Measurements from ENCODE around the gene RIMS3. TPM values are rescaled to one million over a fixed set of nuclear protein-coding genes. Genes with fewer than 3 reads are reported as not detected.
A peak's percentile ranks its signal among the peaks of the same experiment; 100 is the strongest.
"Not testable (repeated sequence)": the region's sequence is repeated elsewhere in the genome, so short reads cannot be mapped to it uniquely, and the experiment has no call there.

The RIMS3 gene
- 13.7 and 31.0 TPM in 2 replicates for total RNA-seq
- polyA plus RNA-seq (2012), result 4.4 TPM

DNA sequence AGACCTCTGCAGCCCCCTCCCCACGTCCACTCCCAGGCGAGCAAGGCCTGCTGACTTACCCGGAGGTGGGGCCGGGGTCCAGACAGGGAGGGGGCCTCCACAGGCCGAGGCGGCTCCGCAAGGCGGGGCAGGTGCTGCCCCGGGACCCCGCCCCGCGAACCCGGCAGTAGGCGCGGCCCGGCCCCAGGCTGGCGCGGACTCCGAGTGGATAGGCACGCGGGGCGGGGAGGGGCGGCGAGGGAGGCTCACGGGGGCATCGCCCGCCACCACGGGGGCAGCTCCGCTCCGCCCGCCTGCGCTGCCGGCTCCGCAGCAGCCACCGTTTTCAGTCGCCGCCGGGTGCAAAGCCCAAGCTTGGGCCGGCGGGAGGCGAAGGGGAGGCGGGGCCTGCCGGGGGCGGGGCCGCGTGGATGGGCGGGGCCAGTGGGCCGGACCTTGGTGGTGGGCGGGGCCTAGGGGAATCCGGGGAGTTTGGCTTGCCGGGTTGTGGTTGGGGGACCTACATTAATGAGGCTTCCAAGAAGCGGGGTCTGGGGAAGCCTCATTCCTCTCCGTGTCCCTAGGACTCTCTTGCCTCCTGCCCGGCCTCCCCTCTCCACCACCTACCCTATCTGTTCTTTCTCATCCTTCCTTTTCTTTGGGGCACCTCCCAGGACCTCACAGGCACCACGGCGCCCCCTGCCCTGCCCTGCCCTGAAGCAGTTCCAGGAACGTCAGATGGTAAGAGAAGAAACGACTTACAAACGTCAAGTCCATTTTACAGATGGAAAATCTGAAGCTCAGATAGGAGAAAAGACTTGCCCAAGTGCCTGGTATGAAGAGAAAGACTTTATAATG is at the start of gene RIMS3:
RIMS3 (minus strand) TSS at position 348 of the 837 bp plus-strand sequence. CDS start 23,757 bp downstream, outside the sequence.
- DNase-seq (ENCODE audit: low read depth), result peak; percentile 68

DNA sequence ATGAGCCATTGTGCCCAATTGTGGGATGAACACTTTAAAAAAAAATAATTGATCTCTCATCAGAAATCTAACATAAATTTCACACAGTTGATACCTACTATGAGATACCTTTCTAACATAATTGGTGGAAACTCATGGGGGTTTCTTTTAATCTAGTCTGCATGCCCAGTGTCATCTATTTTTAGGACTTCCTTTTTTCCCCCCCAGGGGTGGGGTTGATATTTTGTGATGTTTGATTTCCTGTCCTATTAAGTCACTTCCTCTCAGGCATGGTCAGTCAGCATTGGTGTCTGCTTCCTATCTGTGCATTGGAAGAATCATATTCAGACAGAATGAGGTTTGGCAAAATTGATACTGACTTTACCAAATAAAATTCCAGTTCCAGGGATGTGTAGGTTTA is 47.5 kb upstream of the RIMS3 start:
- no peak for DNase-seq (ENCODE audit: low read depth)

DNA sequence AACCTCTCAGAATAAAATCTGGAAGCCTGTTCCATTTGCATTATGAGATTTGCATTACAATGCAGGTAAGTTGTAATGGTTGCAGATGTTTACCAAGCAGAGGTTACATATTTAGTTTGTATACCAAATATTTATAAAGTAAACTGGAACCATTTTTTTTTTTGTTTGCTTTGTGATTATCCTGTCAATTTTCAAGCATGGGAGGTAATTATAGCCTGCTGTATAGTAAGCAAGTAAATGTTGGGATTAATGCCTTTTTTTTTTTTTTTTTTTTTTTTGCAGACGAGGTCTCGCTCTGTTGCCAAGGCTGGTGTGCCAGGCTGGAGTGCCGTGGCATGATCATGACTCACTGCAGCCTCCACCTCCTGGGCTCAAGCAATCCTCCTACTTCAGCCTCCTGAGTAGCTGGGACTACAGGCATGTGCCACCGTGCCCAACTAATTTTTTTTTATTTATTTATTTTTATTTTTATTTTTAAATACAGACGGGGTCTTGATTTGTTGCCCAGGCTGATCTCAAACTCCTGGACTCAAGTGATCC is 47.0 kb upstream of the RIMS3 start:
- no peak for DNase-seq (ENCODE audit: low read depth)

DNA sequence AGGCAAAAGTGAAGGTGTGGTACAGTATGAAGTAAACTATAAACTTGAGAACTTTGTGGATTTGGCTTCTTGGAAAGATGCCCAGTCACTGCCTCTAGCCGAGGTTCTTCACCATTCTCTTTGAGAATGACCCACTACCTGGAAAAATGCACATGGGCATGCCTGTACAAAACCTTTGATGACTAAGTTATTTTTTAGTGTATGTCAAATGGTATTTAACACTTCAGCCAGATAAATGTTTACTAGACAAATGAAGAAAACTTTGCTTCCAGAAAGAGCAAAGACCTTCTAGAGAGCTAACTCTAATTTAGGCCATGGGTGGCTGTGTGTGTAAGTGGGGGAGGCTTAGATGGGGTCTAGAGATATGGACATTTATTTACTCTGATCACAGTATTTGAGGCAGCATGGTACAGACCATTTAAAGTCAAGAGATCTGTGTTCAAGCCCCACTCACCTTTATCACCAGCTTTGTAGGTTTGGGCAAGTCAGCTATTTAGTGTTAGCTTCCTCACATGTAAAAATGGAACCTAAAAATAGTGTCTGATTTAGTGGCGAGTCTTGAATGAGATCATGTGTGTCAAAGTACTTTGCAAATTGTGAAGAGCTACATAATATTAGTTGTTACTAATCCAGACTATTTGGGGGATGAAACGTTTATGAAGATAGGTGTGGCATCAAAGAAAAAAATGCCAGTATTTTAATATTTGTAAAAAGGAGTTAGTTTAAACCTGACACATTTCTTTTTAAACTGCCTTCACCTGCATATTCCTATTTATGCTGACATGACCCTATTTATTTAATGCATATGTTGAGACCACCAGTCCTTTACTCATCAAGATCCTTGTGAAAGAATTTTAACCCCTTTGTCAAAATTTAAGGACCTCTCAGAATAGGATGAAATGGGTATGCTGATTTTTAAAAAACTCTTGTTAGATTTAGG is 46.3 kb upstream of the RIMS3 start:
- peak; percentile 47 for DNase-seq (ENCODE audit: low read depth)

DNA sequence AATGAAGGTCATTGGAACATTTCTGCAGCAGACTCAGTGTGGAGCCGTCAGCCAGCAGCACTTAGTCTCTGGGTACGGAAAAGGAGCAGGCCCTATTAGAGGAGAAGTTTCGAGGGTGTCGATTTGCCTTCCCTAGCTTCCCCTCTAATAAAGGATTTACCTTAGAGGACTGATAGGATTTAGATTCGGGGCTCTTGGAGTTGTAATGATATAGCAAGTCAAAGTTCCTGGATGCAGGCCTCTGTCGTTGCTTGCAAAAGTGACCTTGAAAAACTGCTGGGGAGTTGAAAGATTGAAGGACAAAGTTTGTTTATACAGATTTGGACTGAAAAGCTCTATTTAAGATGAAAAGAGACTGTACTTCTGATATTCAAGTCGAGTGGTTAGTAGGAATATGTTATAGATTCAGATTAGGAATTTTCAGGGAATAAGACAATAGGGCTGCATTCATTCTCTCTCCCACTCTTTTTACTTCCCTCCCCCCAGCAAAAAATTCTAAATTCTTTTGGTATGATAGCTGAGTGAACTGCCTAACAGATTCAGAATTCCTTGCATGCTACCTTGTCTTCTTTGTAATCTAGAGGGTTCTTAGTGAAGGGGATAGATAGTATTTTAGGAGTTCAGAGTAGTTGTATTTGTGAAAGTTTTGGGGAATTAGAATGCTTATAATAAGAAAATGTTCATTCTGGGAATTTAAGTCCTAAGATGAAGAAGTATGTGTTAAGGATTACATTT is 45.3 kb upstream of the RIMS3 start:
- peak; percentile 26 for DNase-seq (ENCODE audit: low read depth)

DNA sequence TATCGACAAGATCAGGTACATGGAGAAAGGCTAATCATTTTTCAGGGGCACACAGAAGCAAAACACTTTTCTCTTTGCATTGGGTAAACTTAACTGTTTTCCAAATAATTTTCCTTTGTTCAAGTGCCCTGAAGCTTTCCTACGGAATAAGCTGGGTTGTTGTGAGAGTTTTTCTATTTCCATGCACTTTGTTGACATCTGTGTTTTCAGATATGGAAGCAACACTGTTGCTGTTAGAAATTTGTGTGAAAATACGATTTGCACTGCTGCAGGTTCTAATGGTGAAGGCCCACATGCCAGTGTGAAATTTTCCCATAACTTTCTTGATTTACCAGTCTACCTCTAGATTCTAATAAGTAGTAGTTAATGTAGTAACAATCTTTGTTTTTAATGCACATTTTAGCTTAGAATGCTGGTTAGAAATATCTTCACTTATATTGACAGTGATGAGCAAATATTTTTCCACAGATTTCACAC is 44.4 kb upstream of the RIMS3 start:
- no peak for DNase-seq (ENCODE audit: low read depth)

DNA sequence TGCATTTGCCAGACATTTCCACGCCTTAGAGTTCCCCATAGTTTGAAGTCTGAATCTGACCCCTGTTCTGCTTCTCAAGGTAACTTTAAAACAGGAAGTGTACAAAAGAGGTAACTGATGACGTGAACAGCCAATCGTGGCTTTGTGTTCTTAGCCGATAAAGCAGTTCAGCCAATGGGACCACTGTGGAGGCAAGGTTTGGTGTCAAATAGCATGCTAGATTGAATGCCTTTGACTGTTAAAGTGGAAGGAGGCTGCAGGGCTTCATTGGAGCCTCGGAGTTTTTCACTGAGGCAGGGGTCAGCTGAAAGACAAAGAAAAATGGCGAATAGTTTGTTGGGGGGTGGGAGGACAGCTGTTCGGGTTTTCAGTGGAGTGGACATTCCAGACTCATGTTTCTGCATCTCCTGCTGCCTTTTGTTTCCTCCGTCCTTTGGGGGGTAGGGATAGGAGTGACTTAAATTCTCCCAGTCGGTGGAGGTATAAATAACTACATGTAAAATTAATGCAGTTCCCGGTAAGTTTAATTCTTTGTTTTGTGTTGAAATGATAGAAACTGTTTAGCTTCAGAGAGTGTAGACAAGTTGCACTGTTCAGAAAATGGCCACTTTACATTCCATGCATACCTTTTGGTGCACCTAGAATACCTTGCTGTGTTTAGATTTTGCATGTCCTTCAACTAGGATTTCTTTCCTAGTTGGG is 43.8 kb upstream of the RIMS3 start:
- DNase-seq (ENCODE audit: low read depth), result peak; percentile 97

DNA sequence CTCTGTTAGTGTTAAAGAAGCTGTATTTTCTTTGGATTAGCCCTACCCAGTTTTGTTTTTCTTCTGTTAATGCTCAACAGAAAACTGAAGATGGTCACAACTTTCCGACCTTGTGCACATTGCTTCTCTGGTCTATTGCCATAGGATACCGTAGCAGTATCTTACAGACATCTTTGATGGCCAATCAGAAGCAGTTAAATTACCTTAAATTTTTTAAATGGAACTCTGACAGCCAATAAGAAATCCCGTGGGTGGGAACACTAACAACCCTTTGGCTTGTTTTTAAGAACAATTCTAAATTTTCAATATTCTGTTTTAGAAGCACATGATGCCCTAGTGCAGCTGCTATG is 43.2 kb upstream of the RIMS3 start:
- no peak for DNase-seq (ENCODE audit: low read depth)

DNA sequence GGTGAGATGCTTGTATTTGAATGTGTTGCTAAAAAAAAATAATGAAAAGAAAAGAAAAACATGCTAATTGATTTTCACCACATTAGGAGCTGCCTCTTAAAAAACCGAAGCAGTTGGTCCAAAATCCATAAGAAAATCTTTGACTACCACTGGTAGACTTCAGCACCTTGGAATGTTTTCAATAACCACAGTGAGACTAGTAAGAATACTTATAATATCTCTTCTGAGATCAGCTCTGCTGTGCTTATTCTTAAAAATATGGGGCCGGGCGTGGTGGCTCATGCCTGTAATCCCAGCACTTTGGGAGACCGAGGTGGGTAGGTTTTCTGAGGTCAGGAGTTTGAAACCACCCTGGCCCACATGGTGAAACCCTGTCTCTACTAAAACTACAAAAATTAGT is 41.1 kb upstream of the RIMS3 start:
- DNase-seq (ENCODE audit: low read depth), result no peak

DNA sequence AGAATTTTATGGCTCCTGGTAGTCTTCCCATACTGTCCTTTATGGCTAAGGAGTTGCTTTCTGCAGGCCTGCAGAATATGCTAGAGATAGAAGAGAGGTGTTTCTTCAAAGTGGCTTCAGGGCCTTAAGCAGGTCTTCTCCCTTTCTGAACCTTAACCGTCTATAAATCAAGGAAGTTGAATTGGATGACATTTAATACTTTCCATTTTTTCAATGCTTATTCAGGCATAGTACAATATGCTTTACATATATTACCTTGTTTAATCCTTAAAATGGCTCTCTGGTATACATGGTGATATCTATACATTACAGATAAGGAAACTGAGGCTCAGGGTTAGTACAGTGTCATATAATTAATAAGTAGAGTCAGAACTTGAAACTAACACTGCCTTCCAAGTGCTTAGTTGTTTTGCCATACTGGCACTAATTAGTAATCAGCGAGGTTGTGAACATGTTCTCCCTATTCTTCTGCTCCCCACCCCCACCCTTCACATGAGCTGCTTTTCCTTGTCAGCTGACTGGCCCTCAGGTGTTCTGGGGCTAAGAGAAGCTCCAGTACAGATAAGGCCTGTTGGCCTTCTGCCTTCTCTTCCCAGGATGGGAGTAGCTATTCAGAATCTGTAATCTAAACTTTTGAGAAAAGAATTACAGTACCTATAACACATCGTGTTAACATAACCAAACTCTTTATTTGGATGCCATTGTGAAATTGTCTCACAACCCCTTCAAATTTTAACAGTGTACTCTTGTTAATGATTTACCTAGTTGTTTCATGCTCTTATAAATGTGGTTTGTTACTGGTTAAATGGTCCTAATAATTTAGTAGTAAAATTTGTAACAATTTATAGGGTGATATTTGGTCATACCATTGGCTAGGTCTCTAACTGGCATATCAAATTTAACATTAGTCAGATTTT is 39.6 kb upstream of the RIMS3 start:
- no peak for DNase-seq (ENCODE audit: low read depth)

DNA sequence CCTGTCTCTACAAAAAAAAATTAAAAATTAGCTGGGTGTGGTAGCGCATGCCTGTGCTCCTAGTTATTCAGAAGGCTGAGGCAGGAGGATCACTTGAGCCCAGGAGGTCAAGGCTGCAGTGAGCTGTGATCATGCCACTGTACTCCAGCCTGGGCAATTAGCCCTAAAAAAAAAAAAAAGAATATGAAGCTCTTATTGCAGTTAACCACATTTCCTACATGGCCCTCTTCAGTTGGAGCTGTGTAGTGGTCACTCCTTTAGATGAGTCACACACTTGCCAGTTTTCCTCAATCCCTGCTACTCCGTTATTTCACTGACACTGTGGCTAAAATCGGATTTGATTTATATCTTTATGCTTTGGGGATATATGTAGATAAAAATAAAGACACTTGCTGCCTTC is 37.8 kb upstream of the RIMS3 start:
- DNase-seq (ENCODE audit: low read depth), result peak; percentile 70

DNA sequence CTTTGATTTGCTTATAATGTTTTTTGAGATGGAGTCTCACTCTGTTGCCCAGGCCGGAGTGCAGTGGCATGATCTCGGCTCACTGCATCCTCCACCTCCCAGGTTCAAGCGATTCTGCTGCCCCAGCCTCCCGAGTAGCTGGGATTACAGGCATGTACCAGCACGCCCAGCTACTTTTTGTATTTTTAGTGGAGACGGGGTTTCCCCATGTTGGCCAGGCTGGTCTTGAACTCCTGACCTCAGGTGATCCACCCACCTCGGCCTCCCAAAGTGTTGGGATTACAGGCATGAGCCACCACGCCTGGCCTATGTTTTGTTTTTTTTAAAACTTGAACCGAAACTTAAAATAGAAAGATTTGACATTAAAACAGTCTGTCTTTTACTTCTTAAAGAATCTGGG is 37.3 kb upstream of the RIMS3 start:
- DNase-seq (ENCODE audit: low read depth), result not testable (repeated sequence)

DNA sequence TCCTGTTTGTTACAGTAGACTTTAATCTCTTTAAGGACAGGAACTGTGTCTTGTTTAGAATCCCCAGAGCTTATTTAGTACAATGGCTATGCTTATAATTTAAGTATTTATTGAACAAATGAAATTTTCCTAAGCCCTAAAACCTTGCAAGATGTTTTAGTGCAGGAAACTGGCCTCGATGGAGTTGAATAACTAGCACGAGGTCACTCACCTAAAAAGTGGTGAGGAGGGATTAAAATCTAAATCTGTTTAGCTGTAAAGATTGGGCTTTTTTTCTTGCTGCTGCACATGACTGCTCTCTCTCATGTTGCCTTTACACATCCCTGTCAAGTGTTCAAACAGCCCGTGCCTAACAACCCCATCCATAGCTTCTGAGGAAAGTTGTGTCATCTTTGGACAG is 36.2 kb upstream of the RIMS3 start:
- DNase-seq (ENCODE audit: low read depth), result no peak

DNA sequence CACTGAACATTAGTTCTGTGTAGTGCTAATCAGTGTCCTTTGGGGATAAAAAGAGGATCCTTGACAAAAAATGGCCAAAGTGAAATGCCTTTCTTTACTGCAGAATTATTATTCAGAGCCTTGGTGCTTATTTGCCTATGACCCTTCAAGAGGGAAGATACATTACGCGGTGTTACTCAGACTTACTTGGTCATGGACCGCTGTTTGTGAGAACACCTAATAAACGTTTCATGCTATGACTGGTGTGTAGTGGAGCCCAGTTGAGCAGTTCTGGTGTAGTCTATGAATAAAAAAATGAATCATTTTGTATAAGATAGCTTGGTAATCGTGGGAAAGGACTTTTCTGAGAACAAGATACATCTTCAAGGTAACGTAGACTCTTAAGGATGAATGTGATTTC is 34.3 kb upstream of the RIMS3 start:
- no peak for DNase-seq (ENCODE audit: low read depth)

DNA sequence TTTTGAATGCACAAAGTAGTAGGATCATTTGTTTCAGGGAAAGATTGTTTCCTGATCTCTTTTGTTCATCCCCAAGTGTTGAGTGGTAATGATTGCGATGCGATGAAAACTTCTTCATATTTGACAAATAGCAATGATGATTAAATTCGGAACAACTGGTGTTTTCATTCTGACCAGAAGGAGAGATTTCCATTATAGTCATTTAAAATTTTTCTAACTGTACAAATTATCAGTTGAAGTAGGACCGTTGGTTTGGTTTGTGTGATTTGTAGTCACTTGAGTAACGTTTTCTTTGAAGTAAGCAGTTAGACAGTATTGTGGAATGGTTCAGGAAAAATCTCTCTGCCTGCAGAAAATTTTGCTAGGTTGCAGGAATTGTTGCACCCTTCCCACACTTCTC is 32.0 kb upstream of the RIMS3 start:
- DNase-seq (ENCODE audit: low read depth), result no peak

DNA sequence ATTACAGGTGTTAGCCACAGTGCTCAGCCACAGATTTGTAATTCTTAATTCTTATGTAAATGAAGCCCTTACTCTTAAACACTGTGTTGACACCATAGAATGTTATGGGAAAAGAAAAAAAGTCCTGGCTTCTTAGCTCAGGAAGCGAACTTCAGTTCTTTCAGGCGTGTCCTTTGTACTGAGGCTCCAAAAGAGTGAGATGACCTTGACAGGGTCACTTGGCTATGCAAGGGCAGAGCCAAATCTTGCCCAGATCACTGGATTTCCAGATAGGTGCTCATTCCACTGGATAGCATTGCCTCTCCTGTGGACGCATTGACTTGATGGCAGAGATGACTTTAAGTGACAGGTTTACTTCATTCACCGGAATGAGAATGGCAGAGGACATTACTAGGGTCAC is 30.8 kb upstream of the RIMS3 start:
- DNase-seq (ENCODE audit: low read depth), result no peak

DNA sequence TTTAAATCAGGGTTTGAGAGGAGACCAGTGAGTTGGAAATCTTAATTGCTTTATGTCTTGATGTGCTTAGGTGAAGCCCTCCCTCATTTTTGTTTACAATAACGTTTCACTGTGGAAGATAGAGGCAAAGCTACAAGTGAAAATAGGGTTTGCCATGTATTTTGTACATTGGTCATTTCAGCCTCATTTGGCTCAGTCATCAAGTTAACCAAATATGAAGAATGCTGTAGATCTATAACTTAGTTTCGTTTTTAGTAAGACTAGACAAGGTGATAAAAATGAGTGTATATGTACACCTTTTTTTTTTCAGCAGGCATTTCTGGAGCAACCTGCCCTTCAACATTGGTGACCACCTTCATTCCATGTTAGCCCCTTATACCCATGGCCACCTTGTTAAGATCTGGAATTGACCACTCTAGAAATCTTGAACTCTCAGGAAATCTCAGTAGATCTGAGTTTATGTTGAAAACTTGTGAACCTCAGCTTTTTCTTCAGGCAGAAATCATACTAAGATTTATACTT is 28.9 kb upstream of the RIMS3 start:
- DNase-seq (ENCODE audit: low read depth), result no peak

DNA sequence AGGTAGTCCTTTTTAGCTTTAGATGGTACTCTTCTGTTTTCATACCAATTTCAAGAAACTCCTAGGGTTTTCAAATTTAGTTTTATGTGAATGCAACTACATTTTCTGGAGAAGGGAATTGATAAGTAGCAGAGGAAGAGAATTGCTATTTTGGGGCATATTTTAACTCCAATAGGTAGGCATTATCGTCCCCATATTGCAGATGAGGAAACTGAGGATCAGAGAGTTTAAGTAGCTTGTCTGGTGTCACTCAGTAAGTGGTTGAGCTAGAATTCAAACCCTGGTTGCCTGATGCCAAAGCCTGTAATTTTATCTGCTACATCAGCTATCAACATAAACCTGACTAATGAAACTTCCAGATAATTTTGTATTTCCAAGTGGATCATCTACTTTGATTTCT is 27.9 kb upstream of the RIMS3 start:
- no peak for DNase-seq (ENCODE audit: low read depth)

DNA sequence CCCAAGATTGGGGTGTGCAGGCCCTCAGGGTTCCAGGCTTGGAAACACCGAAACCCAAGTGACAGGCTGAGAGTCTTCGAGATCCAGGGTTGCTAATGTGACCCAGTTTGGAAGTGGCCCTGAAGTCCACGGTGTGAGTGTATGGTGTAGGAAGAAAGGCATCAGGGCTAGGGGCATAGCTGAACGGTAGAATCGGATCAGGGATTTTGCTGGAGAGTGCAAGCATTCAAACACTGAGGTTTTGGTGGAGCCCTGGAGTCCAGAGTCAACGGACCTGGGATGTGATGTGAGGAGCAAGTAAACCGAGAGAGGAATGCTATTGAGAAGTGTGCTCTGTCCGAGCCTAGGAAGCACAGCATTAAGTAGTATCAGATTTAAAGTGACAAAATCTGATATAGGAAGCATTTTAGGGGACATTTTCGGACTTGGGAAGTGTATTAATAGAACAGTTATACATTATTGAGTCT is 27.0 kb upstream of the RIMS3 start:
- no peak for DNase-seq (ENCODE audit: low read depth)

Measured in myocyte (in vitro differentiated cells).